SK-N-SH (cell line): ENCODE measurements around the gene SOCS3. TPM values are rescaled to one million over a fixed set of nuclear protein-coding genes. Genes with fewer than 3 reads are reported as not detected.

Source experiments
- CTCF ChIA-PET: fragments of 300-600, 350-600 bp; formaldehyde crosslinking; extraction: SDS; loops from one replicate; lab custom pipeline; 2021; lab: Yijun Ruan, JAX
- POLR2A ChIA-PET: fragments of 350-600 bp; sonication (Branson Sonifier 250); formaldehyde crosslinking; extraction: SDS; loops from one replicate; lab custom pipeline; 2020; ENCODE audit warnings: antibody characterized with exemption, inconsistent platforms; lab: Yijun Ruan, JAX
- DNase-seq: peaks from one replicate; pipeline ENCODE4 v3.0.0; 2012
- H2AFZ ChIP-seq: fragments of 200-600 bp; sonication (generic); 2 replicates; pipeline ENCODE4 v1.8.1; 2016; ENCODE audit warnings: antibody characterized with exemption, mild to moderate bottlenecking, low read depth
- H3F3A ChIP-seq: fragments of 200-600 bp; sonication (generic); replicated peaks from 2 replicates; pipeline ENCODE3; 2016; ENCODE audit warnings: antibody characterized with exemption, mild to moderate bottlenecking; ENCODE audit not compliant: insufficient read depth
- H3K27ac ChIP-seq, 2 experiments: fragments of 200-500 bp in 1 of 2; fragments of 200-600 bp in 1 of 2; sonication (Bioruptor generic) in 1 of 2; sonication (generic), shearing (Covaris generic) in 1 of 2; 2 replicates each; pipeline versions ENCODE4 v1.5.1 to v1.6.1; 2014 to 2016; ENCODE audit warnings: low read depth in 2 of 2, inconsistent platforms in 1 of 2, low read length in 1 of 2, mild to moderate bottlenecking in 1 of 2, mixed read lengths in 1 of 2
- H3K27me3 ChIP-seq: fragments of 200-600 bp; sonication (generic), shearing (Covaris generic); 2 replicates; pipeline ENCODE4 v1.6.1; 2016; ENCODE audit warnings: mixed run types; ENCODE audit not compliant: insufficient read depth
- H3K36me3 ChIP-seq, 2 experiments: fragments of 200-500 bp in 1 of 2; fragments of 200-600 bp in 1 of 2; sonication (Bioruptor generic) in 1 of 2; sonication (generic) in 1 of 2; replicated peaks in 1 of 2; 2 replicates each; pipeline versions ENCODE3 to v1.5.1; 2014 to 2016; ENCODE audit warnings: low read length in 1 of 2, mild to moderate bottlenecking in 1 of 2; ENCODE audit not compliant: insufficient read depth in 2 of 2, control insufficient read depth in 1 of 2
- H3K4me1 ChIP-seq, 2 experiments: fragments of 200-500 bp in 1 of 2; fragments of 200-600 bp in 1 of 2; sonication (Bioruptor generic) in 1 of 2; sonication (generic), shearing (Covaris generic) in 1 of 2; 2 replicates each; pipeline versions ENCODE4 v1.5.1 to v1.6.1; 2014 to 2016; ENCODE audit warnings: low read depth in 1 of 2, low read length in 1 of 2, mixed run types in 1 of 2; ENCODE audit not compliant: insufficient read depth in 2 of 2, control insufficient read depth in 1 of 2
- H3K4me2 ChIP-seq: fragments of 200-600 bp; sonication (generic), shearing (Covaris generic); 2 replicates; pipeline ENCODE4 v1.6.1; 2017; ENCODE audit warnings: mixed run types
- H3K4me3 ChIP-seq, 2 experiments: fragments of 200-500 bp in 1 of 2; fragments of 200-600 bp in 1 of 2; sonication (Bioruptor generic) in 1 of 2; sonication (generic), shearing (Covaris generic) in 1 of 2; 2 replicates each; pipeline versions ENCODE4 v1.5.1 to v1.8.1; 2014 to 2016; ENCODE audit warnings: low read depth in 2 of 2, inconsistent platforms in 1 of 2, low read length in 1 of 2, mild to moderate bottlenecking in 1 of 2, mixed read lengths in 1 of 2, moderate library complexity in 1 of 2
- H3K79me2 ChIP-seq: fragments of 200-600 bp; sonication (generic); 2 replicates; pipeline ENCODE4 v1.8.1; 2017; ENCODE audit warnings: mild to moderate bottlenecking; ENCODE audit not compliant: insufficient read depth
- H3K9ac ChIP-seq: fragments of 200-600 bp; sonication (generic); 2 replicates; pipeline ENCODE4 v1.6.1; 2017; ENCODE audit warnings: mixed run types
- H3K9me2 ChIP-seq: fragments of 200-600 bp; sonication (generic); 2 replicates; pipeline ENCODE4 v1.6.1; 2017; ENCODE audit warnings: mixed run types
- H3K9me3 ChIP-seq: fragments of 200-600 bp; sonication (generic); 2 replicates; pipeline ENCODE4 v1.6.1; 2017; ENCODE audit warnings: mixed run types, mild to moderate bottlenecking, moderate library complexity
- H4K20me1 ChIP-seq: fragments of 200-600 bp; sonication (generic); 2 replicates; pipeline ENCODE4 v1.6.1; 2017; ENCODE audit warnings: mild to moderate bottlenecking, mixed run types; ENCODE audit not compliant: insufficient read depth
- CTCF ChIP-seq: fragments of 200-600 bp; sonication (generic); IDR thresholded peaks from 2 replicates; pipeline ENCODE4 v1.6.1; 2017; ENCODE audit warnings: antibody characterized with exemption, mild to moderate bottlenecking, moderate library complexity
- EZH2phosphoT487 ChIP-seq: fragments of 200-600 bp; sonication (generic); IDR thresholded peaks from 2 replicates; pipeline ENCODE4 v1.6.1; 2017; ENCODE audit warnings: low read depth, mixed run types, mild to moderate bottlenecking, antibody characterized with exemption, moderate library complexity, borderline replicate concordance
- FOSL2 ChIP-seq: IDR thresholded peaks from 2 replicates; pipeline ENCODE4 v1.4.0; 2012; ENCODE audit warnings: low read depth, mild to moderate bottlenecking, moderate library complexity, borderline replicate concordance
- FOXJ3 ChIP-seq: sonication (generic); formaldehyde crosslinking; IDR thresholded peaks from 2 replicates; pipeline ENCODE4 v1.5.1; 2020; ENCODE audit warnings: mild to moderate bottlenecking, missing genetic modification reagents
- MXI1 ChIP-seq: IDR thresholded peaks from 2 replicates; pipeline ENCODE4 v1.6.1; 2012; ENCODE audit warnings: mild to moderate bottlenecking, low read depth, low read length, improper control_type of control experiment
- NRF1 ChIP-seq: IDR thresholded peaks from 2 replicates; pipeline ENCODE4 v1.6.1; 2012; ENCODE audit warnings: low read depth, mild to moderate bottlenecking, low read length
- RCOR1 ChIP-seq: fragments of 150-350 bp; IDR thresholded peaks from 2 replicates; pipeline ENCODE4 v1.6.1; 2017; ENCODE audit warnings: antibody characterized with exemption, low read length
- SIN3A ChIP-seq: IDR thresholded peaks from 2 replicates; pipeline ENCODE4 v1.6.1; 2012; ENCODE audit warnings: low read depth, mild to moderate bottlenecking, low read length, moderate library complexity, borderline replicate concordance
- SMC3 ChIP-seq: IDR thresholded peaks from 2 replicates; pipeline ENCODE4 v1.6.1; 2012; ENCODE audit warnings: low read depth, low read length, improper control_type of control experiment
- TCF12 ChIP-seq: IDR thresholded peaks from 2 replicates; pipeline ENCODE4 v1.4.0; 2012
- ZBTB33 ChIP-seq: IDR thresholded peaks from 2 replicates; pipeline ENCODE4 v1.4.0; 2012; ENCODE audit warnings: low read depth, borderline replicate concordance
- WGBS: methylation state at CpG from one replicate; pipeline ENCODE4 v1.1.6; 2017; ENCODE audit warnings: low lambda C conversion rate; 5-methylcytosine and 5-hydroxymethylcytosine counted together
- polyA plus RNA-seq, 3 experiments: library from polyadenylated mRNA; depleted of rRNA; stranded (reverse); fragments of >200 nt; gene quantifications; 2 replicates each; pipeline ENCODE4 v1.2.3, GENCODE V29; 2012
- TF ChIP-seq, protein P1 (sequence below): IDR thresholded peaks from 2 replicates; pipeline ENCODE4 v1.4.0; 2012; ENCODE audit warnings: low read depth, borderline replicate concordance

Gene SOCS3
- polyA plus RNA-seq, 1 of the 3 experiments (the other 2 are of a cell fraction) = 24.9 TPM

GRCh38 chr17:78347453-78347852, 12.4 kb downstream of the SOCS3 start:
- H3K4me2 ChIP-seq = no peak overlapping the region
- CTCF ChIA-PET = interaction anchor here (0.7 to 1.1 kb wide), 4 partner anchors 10 to 501 kb away, joined by 3 read pairs; no protein-coding TSS in a partner anchor
- H3K4me1 ChIP-seq = peaks cover 37 to 41% of the 10 kb centered on the region in 2 experiments

GRCh38 chr17:78346605-78347250, 13.1 kb downstream of the SOCS3 start:
- WGBS = 82% methylated on average over 13 of the region's 13 CpGs
- H3K36me3 ChIP-seq = no peaks in the 10 kb centered on the region
- H2AFZ ChIP-seq = no peak overlapping the region
- CTCF ChIA-PET = interaction anchor here (0.8 to 1.9 kb wide), 2 partner anchors 11 to 13 kb away, joined by 3 to 4 read pairs; no protein-coding TSS in a partner anchor
- no peaks in the 10 kb centered on the region for H3K27me3 ChIP-seq
- H3K4me1 ChIP-seq = peaks cover 35 to 38% of the 10 kb centered on the region in 2 experiments
- peaks cover 31% of the 10 kb centered on the region for H3F3A ChIP-seq
- H3K9ac ChIP-seq = no peak overlapping the region
- 0 out of 2 replicates have a peak overlapping the region, but pooled peaks have one; percentile 6 for H3K4me2 ChIP-seq
- H3K4me3 ChIP-seq = no peak overlapping the region
- TF ChIP-seq SMC3 (no peak), FOSL2 (peak; percentile 62; the same call in 1 of the 2 replicates), MXI1 (no peak), CTCF (peak; percentile 31), RCOR1 (no peak), TCF12 (0 out of 2 replicates have a peak, but pooled peaks have one; percentile 20)
- TF ChIP-seq, protein P1, sequence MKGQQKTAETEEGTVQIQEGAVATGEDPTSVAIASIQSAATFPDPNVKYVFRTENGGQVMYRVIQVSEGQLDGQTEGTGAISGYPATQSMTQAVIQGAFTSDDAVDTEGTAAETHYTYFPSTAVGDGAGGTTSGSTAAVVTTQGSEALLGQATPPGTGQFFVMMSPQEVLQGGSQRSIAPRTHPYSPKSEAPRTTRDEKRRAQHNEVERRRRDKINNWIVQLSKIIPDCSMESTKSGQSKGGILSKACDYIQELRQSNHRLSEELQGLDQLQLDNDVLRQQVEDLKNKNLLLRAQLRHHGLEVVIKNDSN = no peak
- no peak for DNase-seq
- H3K79me2 ChIP-seq = no peaks in the 10 kb centered on the region
- no peak overlapping the region for H3K27ac ChIP-seq
- H4K20me1 ChIP-seq = no peaks in the 10 kb centered on the region
- H3K9me3 ChIP-seq = no peaks in the 10 kb centered on the region
- H3K9me2 ChIP-seq = no peaks in the 10 kb centered on the region
- POLR2A ChIA-PET = no interaction called here

More at GRCh38 chr17:78347453-78347852, 12.4 kb downstream of the SOCS3 start:
- Histone ChIP-seq H3K9me3 (no peaks in the 10 kb centered on the region), H4K20me1 (no peaks in the 10 kb centered on the region), H3K9ac (no peak overlapping the region), H3K79me2 (no peaks in the 10 kb centered on the region), H3K9me2 (no peaks in the 10 kb centered on the region), H3K4me3 (no peak overlapping the region), H3K27me3 (no peaks in the 10 kb centered on the region), H3F3A (peaks cover 32% of the 10 kb centered on the region), H2AFZ (no peak overlapping the region), H3K36me3 (no peaks in the 10 kb centered on the region), H3K27ac (no peak overlapping the region)
- DNase-seq = no peak
- no peak for TF ChIP-seq ZBTB33
- TF ChIP-seq NRF1 = no peak
- no peak for TF ChIP-seq TCF12
- TF ChIP-seq SIN3A = no peak
- TF ChIP-seq FOXJ3 (CRISPR knock-in tag) = no peak
- TF ChIP-seq EZH2phosphoT487 = no peak
- no peak for TF ChIP-seq CTCF
- 100% methylated on average over 2 of the region's 3 CpGs for WGBS
- POLR2A ChIA-PET = no interaction called here
